Adrenal gland (tissue), 12 donors: ENCODE measurements around the gene DSCAML1. TPM values are rescaled to one million over a fixed set of nuclear protein-coding genes. Genes with fewer than 3 reads are reported as not detected.

Experiments
- DNase-seq, 7 donors: peaks; one replicate each; pipeline ENCODE4 v3.0.0-alpha.2; 2019 to 2020
- H3K27ac ChIP-seq, 5 donors: fragments of 200-600 bp; sonication (generic) in 4 of 5; 1 replicate in 3 of 5; 2 replicates in 2 of 5; pipeline versions ENCODE4 v1.5.1 to v1.8.0; 2016 to 2020; ENCODE audit warnings: mild to moderate bottlenecking in 1 of 5
- H3K27me3 ChIP-seq: fragments of 200-600 bp; 2 replicates; pipeline ENCODE4 v1.8.0; 2021
- H3K36me3 ChIP-seq, 2 donors: fragments of 200-600 bp; replicated peaks in 1 of 2; 1 replicate in 1 of 2; 2 replicates in 1 of 2; pipeline versions ENCODE4 v1.5.1 to v1.8.0; 2018 to 2022
- H3K4me1 ChIP-seq, 2 donors: fragments of 200-600 bp; replicated peaks in 1 of 2; 1 replicate in 1 of 2; 2 replicates in 1 of 2; pipeline versions ENCODE4 v1.5.1 to v1.8.0; 2018 to 2021
- H3K4me3 ChIP-seq, 4 donors: fragments of 200-600 bp; sonication (generic) in 3 of 4; one replicate each; pipeline ENCODE4 v1.5.1; 2016 to 2018
- H3K9me3 ChIP-seq, 3 donors: fragments of 200-600 bp; sonication (generic) in 1 of 3; replicated peaks in 1 of 3; 1 replicate in 2 of 3; 2 replicates in 1 of 3; pipeline versions ENCODE4 v1.5.1 to v1.8.0; 2016 to 2021
- POLR2A ChIP-seq, 2 donors: fragments of 450-650 bp; IDR thresholded peaks; one replicate each; pipeline ENCODE4 v1.6.1; 2017; ENCODE audit warnings: antibody characterized with exemption in 2 of 2, mild to moderate bottlenecking in 2 of 2, moderate library complexity in 1 of 2
- WGBS, 4 donors: extraction: QIAGEN DNeasy Blood & Tissue Kit in 2 of 4; methylation state at CpG; one replicate each; pipeline versions ENCODE4 v1.1.5 to v1.1.7; 2013 to 2017; 5-methylcytosine and 5-hydroxymethylcytosine counted together
- intact Hi-C, 2 donors: fragments of 100-400 bp; cut with DNase I; formaldehyde crosslinking; loops; one replicate each; pipeline versions ENCODE4 v1.14.1 to v1.15.0; 2022 to 2023
- polyA plus RNA-seq, 3 donors: library from polyadenylated mRNA; stranded (reverse); fragments of 200-250 nt in 2 of 3; fragments of 350-450 nt in 1 of 3; fragmentation: Illumina TruSeq in 1 of 3; extraction: RNeasy Lipid Tissue Mini Kit (QIAGEN cat#74804) in 1 of 3; gene quantifications; one replicate each; pipeline ENCODE4 v1.2.3, GENCODE V29; 2013 to 2014
- total RNA-seq, 9 donors: library from RNA; depleted of rRNA in 4 of 9; stranded (reverse); fragments of >200 nt in 4 of 9; fragments of 120-200 nt in 1 of 9; fragmentation: NEBNext Ultra II Directional in 1 of 9; extraction: Animal tissue kit (Norgen Biotek cat#: 25700) in 1 of 9; gene quantifications; one replicate each; pipeline versions ENCODE4 v1.1.0 to v1.2.4, GENCODE V29; 2013 to 2023
- TF ChIP-seq, protein P1 (sequence below), 6 experiments: fragments of 450-650 bp in 4 of 6; fragments of 200-600 bp in 2 of 6; sonication (generic) in 1 of 6; IDR thresholded peaks; 1 replicate in 5 of 6; 2 replicates in 1 of 6; pipeline versions ENCODE4 v1.5.1 to v1.8.0; 2016 to 2021; ENCODE audit warnings: antibody characterized with exemption in 6 of 6, mild to moderate bottlenecking in 2 of 6, moderate library complexity in 1 of 6
- donor health status: healthy with polysubstance abuse.
- donor health status: Bipolar disorder and iron deficiency.
- donor health status: DM: yes; HTN: yes; CAD: no.
- donor health status: DM: no; HTN: no; CAD: no.
- donor health status: DM: no; HTN: no; CAD: no.
- donor health status: DM: yes; HTN: yes; CAD: no.

DSCAML1 gene
- total and polyA plus RNA-seq, 12 donors = 0.09 to 1.9 (median 0.55) TPM; not detected in 1

DNA sequence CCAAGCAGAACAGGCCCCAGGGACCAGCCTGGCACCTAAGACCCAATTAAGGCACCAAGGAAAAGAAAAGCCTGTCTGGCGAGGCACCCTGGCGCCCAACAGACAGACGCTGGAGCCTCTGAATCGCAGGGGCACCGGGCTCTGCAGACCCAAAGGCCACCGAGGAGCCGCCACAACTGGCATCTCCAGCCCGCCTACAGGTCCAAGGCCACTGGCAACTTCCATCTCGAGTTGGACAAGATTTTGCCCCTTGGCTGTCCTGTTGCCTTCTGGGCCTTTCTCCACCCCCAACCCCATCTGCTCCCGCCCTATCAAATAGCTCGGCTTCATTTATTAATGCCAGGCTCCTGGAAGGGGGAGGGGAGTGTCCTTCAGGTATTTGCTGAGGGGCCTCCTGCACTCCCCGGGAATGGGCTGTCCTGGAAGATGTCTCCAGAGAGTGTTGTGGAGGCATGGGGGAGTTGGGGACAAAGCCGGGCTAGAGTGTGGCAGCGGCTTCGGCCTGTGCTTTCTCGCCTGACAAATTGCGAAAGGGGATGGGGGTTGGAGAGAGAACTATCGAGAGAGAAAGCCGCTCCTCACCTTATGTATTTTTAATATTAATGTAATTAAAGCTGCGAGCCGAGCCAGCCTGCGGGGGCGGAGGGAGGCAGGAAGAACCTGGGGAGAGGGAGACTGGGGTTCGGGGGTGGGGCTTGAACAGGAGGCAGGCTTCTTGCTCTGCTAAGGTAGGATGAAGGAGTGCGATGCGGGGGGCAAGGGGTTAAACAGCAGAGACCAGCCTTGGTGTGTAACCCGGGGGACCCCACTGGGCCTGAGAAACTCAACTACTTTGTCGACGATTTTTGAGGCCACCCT is 2.0 kb downstream of the DSCAML1 start:
- no peaks in the 10 kb centered on the region for H3K36me3 ChIP-seq
- intact Hi-C loops = no loop called here
- peaks cover 31% of the 10 kb centered on the region for H3K27me3 ChIP-seq
- H3K9me3 ChIP-seq = no peaks in the 10 kb centered on the region
- DNase-seq = no peak
- H3K27ac ChIP-seq = no peak overlapping the region
- peaks cover 8 to 11% of the 10 kb centered on the region in 2 donors for H3K4me1 ChIP-seq
- no peak overlapping the region for H3K4me3 ChIP-seq
- 32 to 45% (median 37%) methylated on average over 26 to 29 of the region's 29 CpGs for WGBS, 4 donors
- TF ChIP-seq POLR2A (IDR thresholded peaks at IDR 0.05) = no peak
- TF ChIP-seq, protein P1, sequence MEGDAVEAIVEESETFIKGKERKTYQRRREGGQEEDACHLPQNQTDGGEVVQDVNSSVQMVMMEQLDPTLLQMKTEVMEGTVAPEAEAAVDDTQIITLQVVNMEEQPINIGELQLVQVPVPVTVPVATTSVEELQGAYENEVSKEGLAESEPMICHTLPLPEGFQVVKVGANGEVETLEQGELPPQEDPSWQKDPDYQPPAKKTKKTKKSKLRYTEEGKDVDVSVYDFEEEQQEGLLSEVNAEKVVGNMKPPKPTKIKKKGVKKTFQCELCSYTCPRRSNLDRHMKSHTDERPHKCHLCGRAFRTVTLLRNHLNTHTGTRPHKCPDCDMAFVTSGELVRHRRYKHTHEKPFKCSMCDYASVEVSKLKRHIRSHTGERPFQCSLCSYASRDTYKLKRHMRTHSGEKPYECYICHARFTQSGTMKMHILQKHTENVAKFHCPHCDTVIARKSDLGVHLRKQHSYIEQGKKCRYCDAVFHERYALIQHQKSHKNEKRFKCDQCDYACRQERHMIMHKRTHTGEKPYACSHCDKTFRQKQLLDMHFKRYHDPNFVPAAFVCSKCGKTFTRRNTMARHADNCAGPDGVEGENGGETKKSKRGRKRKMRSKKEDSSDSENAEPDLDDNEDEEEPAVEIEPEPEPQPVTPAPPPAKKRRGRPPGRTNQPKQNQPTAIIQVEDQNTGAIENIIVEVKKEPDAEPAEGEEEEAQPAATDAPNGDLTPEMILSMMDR (IDR thresholded peaks at IDR 0.05) = no peak

DNA sequence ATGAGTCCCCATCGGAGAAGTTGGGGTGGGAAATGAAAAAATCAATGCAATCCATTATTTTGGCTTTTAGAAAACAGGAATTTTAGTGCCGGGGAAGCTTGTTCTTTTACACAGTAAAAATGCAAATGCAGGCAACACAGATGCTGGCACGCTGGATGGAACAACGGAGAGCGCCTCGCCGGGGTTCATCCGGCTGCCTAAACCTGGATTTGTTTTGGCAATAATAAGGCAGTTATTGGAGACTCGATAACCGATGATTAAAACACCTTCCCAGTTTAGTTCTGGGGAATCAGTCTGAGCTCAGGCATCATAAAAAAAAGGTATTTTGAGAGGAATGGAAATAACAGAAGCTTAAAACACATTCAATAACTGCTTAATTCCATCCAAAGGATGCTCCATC is 2.9 kb downstream of the DSCAML1 start:
- Histone ChIP-seq H3K27ac (no peak overlapping the region), H3K4me3 (no peak overlapping the region), H3K27me3 (peaks cover 31% of the 10 kb centered on the region), H3K4me1 (peaks cover 8 to 11% of the 10 kb centered on the region in 2 donors), H3K9me3 (no peaks in the 10 kb centered on the region), H3K36me3 (no peaks in the 10 kb centered on the region)
- no peak for TF ChIP-seq POLR2A (IDR thresholded peaks at IDR 0.05)
- TF ChIP-seq, protein P1 (IDR thresholded peaks at IDR 0.05) = no peak
- WGBS, 4 donors = 72 to 81% (median 81%) methylated on average over 10 of the region's 10 CpGs
- intact Hi-C loops = no loop called here
- no peak for DNase-seq

DNA sequence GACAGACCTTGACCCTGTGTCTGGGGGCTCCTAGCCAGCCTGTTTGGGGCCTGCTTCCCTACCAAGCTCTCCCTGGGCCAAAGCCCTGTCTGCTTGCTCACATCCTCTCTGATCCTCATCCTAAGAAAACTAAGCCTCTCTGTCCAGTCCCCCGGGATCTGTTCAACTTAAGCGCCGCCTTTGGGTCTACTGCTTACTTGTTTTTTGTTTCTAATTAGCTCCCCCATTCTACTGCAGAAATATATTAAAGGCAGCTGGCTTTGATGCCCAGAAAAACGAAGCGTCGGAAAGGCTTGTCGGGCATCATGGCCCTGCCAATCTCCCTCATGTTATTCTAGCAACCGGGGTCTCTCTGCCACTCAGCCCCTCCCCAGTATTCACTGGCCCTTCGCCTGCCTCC is 3.4 kb downstream of the DSCAML1 start:
- 85 to 93% (median 88%) methylated on average over 9 of the region's 9 CpGs for WGBS, 4 donors
- intact Hi-C loops = no loop called here

DNA sequence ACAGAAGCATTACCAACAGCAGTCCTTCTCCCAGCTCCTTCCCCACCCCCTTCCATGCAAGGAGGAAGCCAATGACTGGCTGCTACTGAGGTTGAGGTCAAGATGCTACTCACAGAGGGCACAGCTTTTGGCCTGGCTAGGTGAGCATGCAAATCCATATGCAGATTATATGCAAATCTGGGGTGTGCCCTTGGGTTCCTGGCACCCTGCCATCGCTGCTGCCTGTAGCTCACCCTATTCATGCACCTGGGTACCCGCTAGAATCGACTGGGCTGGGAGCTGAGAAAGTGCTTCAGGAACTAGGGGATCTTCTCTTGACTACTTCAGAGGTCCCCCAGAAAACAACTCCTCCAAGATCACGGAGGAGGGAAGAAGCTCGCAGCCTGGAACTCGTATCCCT is 4.0 kb downstream of the DSCAML1 start:
- Histone ChIP-seq H3K4me3 (no peak overlapping the region), H3K9me3 (no peaks in the 10 kb centered on the region), H3K27me3 (peaks cover 31% of the 10 kb centered on the region), H3K4me1 (peaks cover 8 to 11% of the 10 kb centered on the region in 2 donors), H3K36me3 (no peaks in the 10 kb centered on the region), H3K27ac (no peak overlapping the region)
- 82 to 90% (median 86%) methylated on average over 3 to 6 of the region's 6 CpGs for WGBS, 4 donors
- no peak for DNase-seq
- intact Hi-C loops = no loop called here
- TF ChIP-seq POLR2A (IDR thresholded peaks at IDR 0.05) = no peak
- TF ChIP-seq, protein P1 (IDR thresholded peaks at IDR 0.05) = no peak

More for the DNA sequence above, 3.4 kb downstream of the DSCAML1 start:
- TF ChIP-seq POLR2A (IDR thresholded peaks at IDR 0.05) = no peak
- TF ChIP-seq, protein P1 (IDR thresholded peaks at IDR 0.05) = no peak
- DNase-seq = no peak
- H3K9me3 ChIP-seq = no peaks in the 10 kb centered on the region
- no peak overlapping the region for H3K4me3 ChIP-seq
- H3K36me3 ChIP-seq = no peaks in the 10 kb centered on the region
- H3K27ac ChIP-seq = no peak overlapping the region
- peaks cover 31% of the 10 kb centered on the region for H3K27me3 ChIP-seq
- H3K4me1 ChIP-seq = peaks cover 8 to 11% of the 10 kb centered on the region in 2 donors
